ENCODE data around the gene NFIX. TPM values are rescaled to one million over a fixed set of nuclear protein-coding genes. Genes with fewer than 3 reads are reported as not detected.

The NFIX gene
- total and polyA plus RNA-seq, 2 of the 13 experiments (the other 11 are each of a cell fraction or from before 2014, with no cell fraction given) = 3.4 to 5.4 TPM

GRCh38 chr19:12946092-12946721 lies 49.1 kb upstream of the NFIX start (continued):
- TF ChIP-seq ZBTB37 (CRISPR knock-in tag; IDR thresholded peaks at IDR 0.05) (no peak), UBTF (CRISPR knock-in tag; IDR thresholded peaks at IDR 0.05) (peak; percentile 66; the same call in 1 of the 2 replicates), ZNF136 (CRISPR knock-in tag; IDR thresholded peaks at IDR 0.05; ENCODE audit: low read depth) (0 out of 2 replicates have a peak, but pooled peaks have one; percentile 30), MED8 (CRISPR knock-in tag; IDR thresholded peaks at IDR 0.05; ENCODE audit: insufficient replicate concordance) (peak; percentile 6), ZNF350 (CRISPR knock-in tag; IDR thresholded peaks at IDR 0.05; ENCODE audit: borderline replicate concordance, low read depth) (no peak), KDM4B (CRISPR knock-in tag; IDR thresholded peaks at IDR 0.05) (no peak), HMGXB3 (CRISPR knock-in tag; IDR thresholded peaks at IDR 0.05; ENCODE audit: borderline replicate concordance) (no peak), ZSCAN12 (CRISPR knock-in tag; IDR thresholded peaks at IDR 0.05) (no peak), ZNF563 (CRISPR knock-in tag; IDR thresholded peaks at IDR 0.05) (0 out of 2 replicates have a peak, but pooled peaks have one; percentile 7), ZNF407 (CRISPR knock-in tag; IDR thresholded peaks at IDR 0.05; ENCODE audit: not compliant biosample characterization) (no peak), PHF20 (CRISPR knock-in tag; IDR thresholded peaks at IDR 0.05) (no peak)
